WTC11 (cell line): ENCODE data around the gene PLPPR1. TPM values are rescaled to one million over a fixed set of nuclear protein-coding genes. Genes with fewer than 3 reads are reported as not detected.
A peak's percentile ranks its signal among the peaks of the same experiment; 100 is the strongest.

ENCODE experiments used
- ATAC-seq: fragments of 200-7000 bp; cut with Tn5 transposase; 2 replicates; pipeline ENCODE4 v1.10.0; 2021; ENCODE audit warnings: mild to moderate bottlenecking, moderate library complexity
- Bru-seq: library from RNA; stranded (reverse); fragments of 400-500 nt; gene quantifications from one replicate; lab custom pipeline; 2021; lab: Mats Ljungman, UMichigan
- CTCF ChIA-PET: fragments of 300-600 bp; sonication (Branson Sonifier 250); formaldehyde crosslinking; loops from one replicate; lab custom pipeline; 2021; ENCODE audit warnings: antibody characterized with exemption; lab: Charles Lee
- POLR2A ChIA-PET: fragments of 350-600 bp; sonication (Branson Sonifier 250); formaldehyde crosslinking; loops from one replicate; lab custom pipeline; 2021; ENCODE audit warnings: antibody characterized with exemption; lab: Charles Lee
- DNase-seq: peaks from one replicate; pipeline ENCODE4 v3.0.0; 2021; ENCODE audit warnings: low spot score
- H3K27ac Mint-ChIP-seq: 2 replicates; pipeline ENCODE4 v1.8.0; 2021; ENCODE audit warnings: mixed read lengths
- H3K27me3 Mint-ChIP-seq: 2 replicates; pipeline ENCODE4 v1.8.0; 2021; ENCODE audit warnings: low read depth, mild to moderate bottlenecking, moderate library complexity, mixed read lengths
- H3K36me3 Mint-ChIP-seq: 2 replicates; pipeline ENCODE4 v1.8.0; 2021; ENCODE audit warnings: mixed read lengths
- H3K4me1 Mint-ChIP-seq: 2 replicates; pipeline ENCODE4 v1.8.0; 2022; ENCODE audit warnings: mixed read lengths
- H3K4me3 Mint-ChIP-seq: 2 replicates; pipeline ENCODE4 v1.8.0; 2021; ENCODE audit warnings: mild to moderate bottlenecking, moderate library complexity, mixed read lengths
- H3K9me3 Mint-ChIP-seq: 2 replicates; pipeline ENCODE4 v1.8.0; 2021; ENCODE audit warnings: mixed read lengths
- ATF1 ChIP-seq: sonication (generic); formaldehyde crosslinking; IDR thresholded peaks from 2 replicates; pipeline ENCODE4 v1.8.1; 2023; ENCODE audit warnings: mild to moderate bottlenecking, moderate library complexity, missing genetic modification reagents
- ATF2 ChIP-seq: sonication (generic); formaldehyde crosslinking; IDR thresholded peaks from 2 replicates; pipeline ENCODE4 v1.8.1; 2022; ENCODE audit warnings: low read depth, missing genetic modification reagents, borderline replicate concordance
- CREB1 ChIP-seq: sonication (generic); formaldehyde crosslinking; IDR thresholded peaks from 2 replicates; pipeline ENCODE4 v1.8.0; 2023; ENCODE audit warnings: mild to moderate bottlenecking, missing genetic modification reagents
- CREM ChIP-seq: sonication (generic); formaldehyde crosslinking; IDR thresholded peaks from 2 replicates; pipeline ENCODE4 v1.8.1; 2022; ENCODE audit warnings: mild to moderate bottlenecking, missing genetic modification reagents, moderate library complexity
- E2F5 ChIP-seq: sonication (generic); formaldehyde crosslinking; IDR thresholded peaks from 2 replicates; pipeline ENCODE4 v1.8.1; 2022; ENCODE audit warnings: mild to moderate bottlenecking, moderate library complexity, missing genetic modification reagents
- EMX1 ChIP-seq: fragments of 250-450 bp; sonication (Bioruptor Pico); IDR thresholded peaks from 2 replicates; pipeline ENCODE4 v1.8.0; 2021; ENCODE audit warnings: mild to moderate bottlenecking
- ETV6 ChIP-seq: sonication (generic); formaldehyde crosslinking; IDR thresholded peaks from 2 replicates; pipeline ENCODE4 v1.8.1; 2022; ENCODE audit warnings: mild to moderate bottlenecking, missing genetic modification reagents
- GRHL2 ChIP-seq: fragments of 250-450 bp; sonication (Bioruptor Pico); IDR thresholded peaks from 2 replicates; pipeline ENCODE4 v1.8.0; 2022; ENCODE audit warnings: mild to moderate bottlenecking, moderate library complexity; ENCODE audit not compliant: insufficient replicate concordance, severe bottlenecking
- MLX ChIP-seq: sonication (generic); formaldehyde crosslinking; IDR thresholded peaks from 2 replicates; pipeline ENCODE4 v1.8.1; 2023; ENCODE audit warnings: mild to moderate bottlenecking, missing genetic modification reagents, moderate library complexity
- MYBL2 ChIP-seq: sonication (generic); formaldehyde crosslinking; IDR thresholded peaks from 2 replicates; pipeline ENCODE4 v1.8.1; 2023; ENCODE audit warnings: mild to moderate bottlenecking, moderate library complexity, missing genetic modification reagents
- NR3C1 ChIP-seq: sonication (generic); formaldehyde crosslinking; conservative IDR thresholded peaks from 2 replicates; pipeline ENCODE4 v1.8.1; 2023; ENCODE audit warnings: low read depth, mild to moderate bottlenecking, missing genetic modification reagents
- OVOL2 ChIP-seq: fragments of 250-450 bp; sonication (Bioruptor Pico); IDR thresholded peaks from 2 replicates; pipeline ENCODE4 v1.9.0; 2021; ENCODE audit warnings: mild to moderate bottlenecking, borderline replicate concordance
- PRDM15 ChIP-seq: sonication (generic); formaldehyde crosslinking; IDR thresholded peaks from 2 replicates; pipeline ENCODE4 v1.8.0; 2022; ENCODE audit warnings: missing genetic modification reagents
- PRRX2 ChIP-seq: fragments of 250-450 bp; sonication (Bioruptor Pico); IDR thresholded peaks from 2 replicates; pipeline ENCODE4 v1.8.0; 2021; ENCODE audit warnings: mild to moderate bottlenecking
- SMAD4 ChIP-seq: sonication (generic); formaldehyde crosslinking; IDR thresholded peaks from 2 replicates; pipeline ENCODE4 v1.8.0; 2022; ENCODE audit warnings: mild to moderate bottlenecking, missing genetic modification reagents
- TP53 ChIP-seq: sonication (generic); formaldehyde crosslinking; IDR thresholded peaks from 2 replicates; pipeline ENCODE4 v1.8.1; 2023; ENCODE audit warnings: mild to moderate bottlenecking, missing genetic modification reagents
- ZBTB21 ChIP-seq: sonication (generic); formaldehyde crosslinking; IDR thresholded peaks from 2 replicates; pipeline ENCODE4 v1.8.1; 2023; ENCODE audit warnings: mild to moderate bottlenecking, missing genetic modification reagents, borderline replicate concordance
- ZMAT4 ChIP-seq: fragments of 250-450 bp; sonication (Bioruptor Pico); IDR thresholded peaks from 2 replicates; pipeline ENCODE4 v1.9.0; 2021; ENCODE audit warnings: mild to moderate bottlenecking
- ZNF138 ChIP-seq: sonication (generic); formaldehyde crosslinking; conservative IDR thresholded peaks from 2 replicates; pipeline ENCODE4 v1.8.1; 2022; ENCODE audit warnings: mild to moderate bottlenecking, moderate library complexity, missing genetic modification reagents
- ZNF232 ChIP-seq: sonication (generic); formaldehyde crosslinking; IDR thresholded peaks from 2 replicates; pipeline ENCODE4 v1.8.0; 2022; ENCODE audit warnings: mild to moderate bottlenecking, missing genetic modification reagents
- long read RNA-seq, 3 experiments: library from RNA in 1 of 3; library from capped mRNA in 1 of 3; library from polyadenylated mRNA in 1 of 3; unstranded in 2 of 3; stranded (forward) in 1 of 3; transcript quantifications; one replicate each; pipeline ENCODE4 v2.0.0, GENCODE V29; 2021
- total RNA-seq: library from RNA; stranded (reverse); gene quantifications from 3 replicates; pipeline ENCODE4 v1.2.3, GENCODE V29; 2021
- TF ChIP-seq, protein P1 (sequence below): fragments of 200-600 bp; IDR thresholded peaks from 2 replicates; pipeline ENCODE4 v1.8.0; 2022; ENCODE audit warnings: antibody characterized with exemption
- TF ChIP-seq, protein P2 (sequence below): sonication (generic); formaldehyde crosslinking; conservative IDR thresholded peaks from 2 replicates; pipeline ENCODE4 v1.8.1; 2022; ENCODE audit warnings: mild to moderate bottlenecking, missing genetic modification reagents
- TF ChIP-seq, protein P3 (sequence below): sonication (generic); formaldehyde crosslinking; IDR thresholded peaks from 2 replicates; pipeline ENCODE4 v1.8.0; 2023; ENCODE audit warnings: missing genetic modification reagents
- TF ChIP-seq, protein P4 (sequence below): sonication (generic); formaldehyde crosslinking; IDR thresholded peaks from 2 replicates; pipeline ENCODE4 v1.8.1; 2023; ENCODE audit warnings: mild to moderate bottlenecking, missing genetic modification reagents

The PLPPR1 gene
- total RNA-seq (0.44 to 1.5 TPM (median 0.71 TPM) in 3 replicates), Bru-seq, nascent RNA (percentile 27 among the genes with signal in this experiment)
- long read RNA-seq, experiment 1, partial matches to known transcripts, result 1 of 4 reads
- long read RNA-seq, experiment 1, other reads (novel, unspliced or antisense), result 0 of 4 reads
- long read RNA-seq, experiment 2, partial matches to known transcripts, result 0 of 1 reads
- long read RNA-seq, experiment 2, other reads (novel, unspliced or antisense), result 0 of 1 reads
- long read RNA-seq, experiment 3, partial matches to known transcripts, result 0 of 1 reads
- long read RNA-seq, experiment 3, other reads (novel, unspliced or antisense), result 1 of 1 reads

GRCh38 chr9:101028346-101029314 lies at the start of gene PLPPR1:
TSS of gene PLPPR1 (plus strand) at chr9:101028727.
- peak; percentile 77 for DNase-seq
- no peaks in the 10 kb centered on the region for H3K9me3 Mint-ChIP-seq
- H3K4me1 Mint-ChIP-seq, result peaks cover 24% of the 10 kb centered on the region
- peak within 1 kb of the TSS; percentile 88 for H3K4me3 Mint-ChIP-seq
- ChIA-PET POLR2A (interaction anchor here (1.2 to 1.3 kb wide), 2 partner anchors 86 to 90 kb away, joined by 3 read pairs; no protein-coding TSS in a partner anchor), CTCF (interaction anchor here (0.6 to 2.6 kb wide), 6 partner anchors 22 to 426 kb away, joined by 3 to 20 read pairs (median 5); no protein-coding TSS in a partner anchor)
- H3K36me3 Mint-ChIP-seq, result no peaks in the 10 kb centered on the region
- peak; percentile 90 for ATAC-seq
- H3K27me3 Mint-ChIP-seq, result peaks cover 72% of the 10 kb centered on the region
- no peak within 1 kb of the TSS for H3K27ac Mint-ChIP-seq
- TF ChIP-seq, protein P1, sequence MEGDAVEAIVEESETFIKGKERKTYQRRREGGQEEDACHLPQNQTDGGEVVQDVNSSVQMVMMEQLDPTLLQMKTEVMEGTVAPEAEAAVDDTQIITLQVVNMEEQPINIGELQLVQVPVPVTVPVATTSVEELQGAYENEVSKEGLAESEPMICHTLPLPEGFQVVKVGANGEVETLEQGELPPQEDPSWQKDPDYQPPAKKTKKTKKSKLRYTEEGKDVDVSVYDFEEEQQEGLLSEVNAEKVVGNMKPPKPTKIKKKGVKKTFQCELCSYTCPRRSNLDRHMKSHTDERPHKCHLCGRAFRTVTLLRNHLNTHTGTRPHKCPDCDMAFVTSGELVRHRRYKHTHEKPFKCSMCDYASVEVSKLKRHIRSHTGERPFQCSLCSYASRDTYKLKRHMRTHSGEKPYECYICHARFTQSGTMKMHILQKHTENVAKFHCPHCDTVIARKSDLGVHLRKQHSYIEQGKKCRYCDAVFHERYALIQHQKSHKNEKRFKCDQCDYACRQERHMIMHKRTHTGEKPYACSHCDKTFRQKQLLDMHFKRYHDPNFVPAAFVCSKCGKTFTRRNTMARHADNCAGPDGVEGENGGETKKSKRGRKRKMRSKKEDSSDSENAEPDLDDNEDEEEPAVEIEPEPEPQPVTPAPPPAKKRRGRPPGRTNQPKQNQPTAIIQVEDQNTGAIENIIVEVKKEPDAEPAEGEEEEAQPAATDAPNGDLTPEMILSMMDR, result no peak
- TF ChIP-seq ZNF232 (CRISPR knock-in tag), result no peak; the same call in 1 of the 2 replicates
- no peak for TF ChIP-seq E2F5 (CRISPR knock-in tag)
- no peak for TF ChIP-seq MLX (CRISPR knock-in tag)
- TF ChIP-seq SMAD4 (CRISPR knock-in tag), result no peak
- TF ChIP-seq PRDM15 (CRISPR knock-in tag), result peak; percentile 51; the same call in 1 of the 2 replicates
- no peak for TF ChIP-seq ZMAT4
- TF ChIP-seq NR3C1, result no peak
- no peak for TF ChIP-seq GRHL2 (CRISPR knock-in tag)
- TF ChIP-seq, protein P2, sequence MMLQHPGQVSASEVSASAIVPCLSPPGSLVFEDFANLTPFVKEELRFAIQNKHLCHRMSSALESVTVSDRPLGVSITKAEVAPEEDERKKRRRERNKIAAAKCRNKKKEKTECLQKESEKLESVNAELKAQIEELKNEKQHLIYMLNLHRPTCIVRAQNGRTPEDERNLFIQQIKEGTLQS (CRISPR knock-in tag), result 0 out of 2 replicates have a peak, but pooled peaks have one; percentile 26
- TF ChIP-seq, protein P3, sequence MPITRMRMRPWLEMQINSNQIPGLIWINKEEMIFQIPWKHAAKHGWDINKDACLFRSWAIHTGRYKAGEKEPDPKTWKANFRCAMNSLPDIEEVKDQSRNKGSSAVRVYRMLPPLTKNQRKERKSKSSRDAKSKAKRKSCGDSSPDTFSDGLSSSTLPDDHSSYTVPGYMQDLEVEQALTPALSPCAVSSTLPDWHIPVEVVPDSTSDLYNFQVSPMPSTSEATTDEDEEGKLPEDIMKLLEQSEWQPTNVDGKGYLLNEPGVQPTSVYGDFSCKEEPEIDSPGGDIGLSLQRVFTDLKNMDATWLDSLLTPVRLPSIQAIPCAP (CRISPR knock-in tag), result no peak
- TF ChIP-seq, protein P4, sequence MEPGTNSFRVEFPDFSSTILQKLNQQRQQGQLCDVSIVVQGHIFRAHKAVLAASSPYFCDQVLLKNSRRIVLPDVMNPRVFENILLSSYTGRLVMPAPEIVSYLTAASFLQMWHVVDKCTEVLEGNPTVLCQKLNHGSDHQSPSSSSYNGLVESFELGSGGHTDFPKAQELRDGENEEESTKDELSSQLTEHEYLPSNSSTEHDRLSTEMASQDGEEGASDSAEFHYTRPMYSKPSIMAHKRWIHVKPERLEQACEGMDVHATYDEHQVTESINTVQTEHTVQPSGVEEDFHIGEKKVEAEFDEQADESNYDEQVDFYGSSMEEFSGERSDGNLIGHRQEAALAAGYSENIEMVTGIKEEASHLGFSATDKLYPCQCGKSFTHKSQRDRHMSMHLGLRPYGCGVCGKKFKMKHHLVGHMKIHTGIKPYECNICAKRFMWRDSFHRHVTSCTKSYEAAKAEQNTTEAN (CRISPR knock-in tag), result peak; percentile 87
- no peak for TF ChIP-seq OVOL2 (CRISPR knock-in tag)
- TF ChIP-seq ZBTB21 (CRISPR knock-in tag), result no peak
- no peak for TF ChIP-seq CREB1
- no peak for TF ChIP-seq TP53 (CRISPR knock-in tag)
- TF ChIP-seq CREM (CRISPR knock-in tag), result no peak
- no peak for TF ChIP-seq ETV6 (CRISPR knock-in tag)
- no peak for TF ChIP-seq ATF1 (CRISPR knock-in tag)
- no peak for TF ChIP-seq EMX1 (CRISPR knock-in tag)
- no peak; the same call in 1 of the 2 replicates for TF ChIP-seq MYBL2 (CRISPR knock-in tag)
- TF ChIP-seq ZNF138, result no peak
- no peak for TF ChIP-seq PRRX2 (CRISPR knock-in tag)
- TF ChIP-seq ATF2 (CRISPR knock-in tag), result no peak
